ENCODE results near the gene SPEG.

Gene SPEG

DNA sequence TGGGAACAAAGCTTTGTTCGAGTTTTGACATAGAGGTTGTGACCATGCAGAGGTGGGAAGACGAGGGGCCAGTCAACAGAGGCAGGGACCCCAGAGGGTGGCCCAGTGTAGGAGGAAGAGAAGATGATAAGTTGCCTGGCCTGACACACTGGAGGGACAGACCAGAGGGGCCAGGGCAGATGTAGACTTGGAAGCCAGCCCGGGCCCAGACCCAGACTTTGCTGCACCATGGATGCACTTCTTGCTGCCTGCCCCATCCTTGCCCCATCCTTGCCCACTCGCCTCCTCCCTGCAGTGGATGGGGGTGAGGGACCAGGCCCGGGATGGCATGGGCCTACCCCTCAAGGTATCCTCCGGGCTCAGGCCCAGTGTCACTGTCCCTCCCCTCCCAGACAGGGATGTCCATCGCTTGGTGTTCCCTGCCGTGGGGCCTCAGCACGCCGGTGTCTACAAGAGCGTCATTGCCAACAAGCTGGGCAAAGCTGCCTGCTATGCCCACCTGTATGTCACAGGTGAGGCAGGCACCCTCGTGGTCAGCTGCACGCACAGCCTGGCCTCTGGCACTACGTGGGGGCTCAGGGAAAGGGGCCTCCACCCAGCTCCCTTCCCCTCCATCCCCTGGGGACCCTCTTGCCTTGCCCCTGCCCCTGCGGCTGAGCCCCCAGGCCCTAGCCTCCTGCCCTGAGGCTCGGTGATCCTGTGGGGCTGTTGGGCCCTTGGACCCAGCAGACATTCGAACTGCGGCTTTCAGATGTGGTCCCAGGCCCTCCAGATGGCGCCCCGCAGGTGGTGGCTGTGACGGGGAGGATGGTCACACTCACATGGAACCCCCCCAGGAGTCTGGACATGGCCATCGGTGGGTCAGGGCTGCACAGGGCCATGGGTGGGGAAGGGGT lies 37.1 kb downstream of the SPEG start:
- TF ChIP-seq, protein P1, sequence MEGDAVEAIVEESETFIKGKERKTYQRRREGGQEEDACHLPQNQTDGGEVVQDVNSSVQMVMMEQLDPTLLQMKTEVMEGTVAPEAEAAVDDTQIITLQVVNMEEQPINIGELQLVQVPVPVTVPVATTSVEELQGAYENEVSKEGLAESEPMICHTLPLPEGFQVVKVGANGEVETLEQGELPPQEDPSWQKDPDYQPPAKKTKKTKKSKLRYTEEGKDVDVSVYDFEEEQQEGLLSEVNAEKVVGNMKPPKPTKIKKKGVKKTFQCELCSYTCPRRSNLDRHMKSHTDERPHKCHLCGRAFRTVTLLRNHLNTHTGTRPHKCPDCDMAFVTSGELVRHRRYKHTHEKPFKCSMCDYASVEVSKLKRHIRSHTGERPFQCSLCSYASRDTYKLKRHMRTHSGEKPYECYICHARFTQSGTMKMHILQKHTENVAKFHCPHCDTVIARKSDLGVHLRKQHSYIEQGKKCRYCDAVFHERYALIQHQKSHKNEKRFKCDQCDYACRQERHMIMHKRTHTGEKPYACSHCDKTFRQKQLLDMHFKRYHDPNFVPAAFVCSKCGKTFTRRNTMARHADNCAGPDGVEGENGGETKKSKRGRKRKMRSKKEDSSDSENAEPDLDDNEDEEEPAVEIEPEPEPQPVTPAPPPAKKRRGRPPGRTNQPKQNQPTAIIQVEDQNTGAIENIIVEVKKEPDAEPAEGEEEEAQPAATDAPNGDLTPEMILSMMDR (conservative IDR thresholded peaks at IDR 0.05; ENCODE audit: control insufficient read depth, insufficient read depth, low read depth, low read length) = no peak
- H3K4me3 ChIP-seq (ENCODE audit: control insufficient read depth, low read depth, low read length) = no peak overlapping the region
- DNase-seq (ENCODE audit: low read depth) = no peak

DNA sequence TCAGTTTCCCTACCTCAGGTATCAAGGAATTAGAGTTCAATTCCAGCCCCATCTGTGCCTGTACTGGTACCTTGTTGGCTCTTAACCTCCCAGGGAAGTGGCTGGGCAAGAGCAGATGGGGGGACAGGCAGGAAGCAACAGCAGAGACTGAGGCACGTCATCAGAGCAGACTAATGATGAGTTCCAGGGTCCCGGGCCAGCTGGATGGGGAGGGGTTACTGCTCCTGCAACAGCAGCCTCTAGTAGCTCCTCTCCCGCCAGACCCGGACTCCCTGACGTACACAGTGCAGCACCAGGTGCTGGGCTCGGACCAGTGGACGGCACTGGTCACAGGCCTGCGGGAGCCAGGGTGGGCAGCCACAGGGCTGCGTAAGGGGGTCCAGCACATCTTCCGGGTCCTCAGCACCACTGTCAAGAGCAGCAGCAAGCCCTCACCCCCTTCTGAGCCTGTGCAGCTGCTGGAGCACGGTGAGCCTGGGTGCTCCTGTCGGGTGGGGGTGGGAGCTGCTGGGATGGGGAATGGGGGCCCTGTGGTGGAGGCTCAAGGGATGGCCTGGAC lies 38.1 kb downstream of the SPEG start:
- no peak overlapping the region for H3K4me3 ChIP-seq (ENCODE audit: control insufficient read depth, low read depth, low read length)
- DNase-seq (ENCODE audit: low read depth) = no peak
- TF ChIP-seq, protein P1 (conservative IDR thresholded peaks at IDR 0.05; ENCODE audit: control insufficient read depth, insufficient read depth, low read depth, low read length) = no peak

DNA sequence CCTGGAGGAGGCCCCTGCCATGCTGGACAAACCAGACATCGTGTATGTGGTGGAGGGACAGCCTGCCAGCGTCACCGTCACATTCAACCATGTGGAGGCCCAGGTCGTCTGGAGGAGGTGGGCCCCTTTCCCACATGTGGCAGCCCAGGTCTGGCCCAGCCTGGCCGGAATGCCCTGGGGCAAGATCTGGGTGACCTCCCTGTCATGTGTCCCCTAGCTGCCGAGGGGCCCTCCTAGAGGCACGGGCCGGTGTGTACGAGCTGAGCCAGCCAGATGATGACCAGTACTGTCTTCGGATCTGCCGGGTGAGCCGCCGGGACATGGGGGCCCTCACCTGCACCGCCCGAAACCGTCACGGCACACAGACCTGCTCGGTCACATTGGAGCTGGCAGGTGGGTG lies 38.9 kb downstream of the SPEG start:
- DNase-seq (ENCODE audit: low read depth) = no peak
- no peak overlapping the region for H3K4me3 ChIP-seq (ENCODE audit: control insufficient read depth, low read depth, low read length)
- TF ChIP-seq, protein P1 (conservative IDR thresholded peaks at IDR 0.05; ENCODE audit: control insufficient read depth, insufficient read depth, low read depth, low read length) = no peak

DNA sequence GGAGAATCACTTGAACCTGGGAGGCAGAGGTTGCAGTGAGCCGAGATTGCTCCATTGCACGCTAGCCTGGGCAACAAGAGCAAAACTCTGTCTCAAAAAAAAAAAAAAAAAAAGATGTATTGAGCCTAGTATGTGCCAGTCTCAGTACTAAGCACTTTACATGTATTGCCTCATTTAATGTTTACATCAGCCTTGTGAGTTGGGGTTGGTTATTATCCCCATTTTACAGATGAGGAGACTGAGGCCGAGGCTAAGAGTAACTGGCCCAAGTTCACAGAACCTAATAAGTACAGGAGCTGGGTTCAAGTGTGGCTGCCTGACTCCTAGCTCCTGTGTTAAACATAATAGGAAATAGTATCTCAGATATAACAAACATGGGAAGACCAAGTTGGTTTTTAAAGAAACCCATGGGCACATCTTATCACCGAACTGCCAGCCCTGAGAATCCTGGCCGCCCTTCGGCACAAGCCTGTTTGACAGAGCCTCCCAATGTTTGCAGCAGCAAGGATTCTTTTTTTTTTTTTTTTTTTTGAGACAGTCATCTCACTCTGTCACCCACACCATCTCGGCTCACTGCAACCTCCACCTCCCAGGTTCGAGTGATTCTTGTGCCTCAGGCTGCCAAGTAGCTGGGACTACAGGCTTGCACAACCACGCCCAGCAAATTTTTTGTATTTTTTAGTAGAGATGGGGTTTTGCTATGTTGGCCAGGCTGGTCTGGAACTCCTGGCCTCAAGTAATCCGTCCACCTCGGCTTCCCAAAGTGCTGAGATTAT lies 39.8 kb downstream of the SPEG start:
- TF ChIP-seq, protein P1 (conservative IDR thresholded peaks at IDR 0.05; ENCODE audit: control insufficient read depth, insufficient read depth, low read depth, low read length) = no peak
- no peak for DNase-seq (ENCODE audit: low read depth)
- H3K4me3 ChIP-seq (ENCODE audit: control insufficient read depth, low read depth, low read length) = no peak overlapping the region

DNA sequence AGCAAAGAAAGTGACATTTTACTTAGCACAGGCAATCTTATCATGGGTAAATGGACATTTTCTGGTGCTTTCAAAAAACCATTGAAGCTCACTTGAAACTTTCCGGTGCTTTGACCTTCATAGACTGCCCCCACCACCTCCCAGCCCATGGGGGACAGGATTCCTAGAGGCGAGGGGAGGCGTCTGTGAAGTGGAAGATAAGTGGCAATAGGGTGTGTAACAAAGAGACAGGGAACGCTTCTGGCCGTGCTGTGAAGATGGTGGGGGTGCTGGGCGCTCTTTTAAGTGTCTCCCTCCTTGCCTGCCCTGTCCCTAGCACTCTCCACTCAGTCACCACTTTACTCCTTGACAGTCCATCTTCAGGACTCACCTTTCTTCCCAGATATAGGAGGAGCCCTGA lies 40.6 kb downstream of the SPEG start:
- no peak for DNase-seq (ENCODE audit: low read depth)
- no peak overlapping the region for H3K4me3 ChIP-seq (ENCODE audit: control insufficient read depth, low read depth, low read length)
- TF ChIP-seq, protein P1 (conservative IDR thresholded peaks at IDR 0.05; ENCODE audit: control insufficient read depth, insufficient read depth, low read depth, low read length) = no peak

DNA sequence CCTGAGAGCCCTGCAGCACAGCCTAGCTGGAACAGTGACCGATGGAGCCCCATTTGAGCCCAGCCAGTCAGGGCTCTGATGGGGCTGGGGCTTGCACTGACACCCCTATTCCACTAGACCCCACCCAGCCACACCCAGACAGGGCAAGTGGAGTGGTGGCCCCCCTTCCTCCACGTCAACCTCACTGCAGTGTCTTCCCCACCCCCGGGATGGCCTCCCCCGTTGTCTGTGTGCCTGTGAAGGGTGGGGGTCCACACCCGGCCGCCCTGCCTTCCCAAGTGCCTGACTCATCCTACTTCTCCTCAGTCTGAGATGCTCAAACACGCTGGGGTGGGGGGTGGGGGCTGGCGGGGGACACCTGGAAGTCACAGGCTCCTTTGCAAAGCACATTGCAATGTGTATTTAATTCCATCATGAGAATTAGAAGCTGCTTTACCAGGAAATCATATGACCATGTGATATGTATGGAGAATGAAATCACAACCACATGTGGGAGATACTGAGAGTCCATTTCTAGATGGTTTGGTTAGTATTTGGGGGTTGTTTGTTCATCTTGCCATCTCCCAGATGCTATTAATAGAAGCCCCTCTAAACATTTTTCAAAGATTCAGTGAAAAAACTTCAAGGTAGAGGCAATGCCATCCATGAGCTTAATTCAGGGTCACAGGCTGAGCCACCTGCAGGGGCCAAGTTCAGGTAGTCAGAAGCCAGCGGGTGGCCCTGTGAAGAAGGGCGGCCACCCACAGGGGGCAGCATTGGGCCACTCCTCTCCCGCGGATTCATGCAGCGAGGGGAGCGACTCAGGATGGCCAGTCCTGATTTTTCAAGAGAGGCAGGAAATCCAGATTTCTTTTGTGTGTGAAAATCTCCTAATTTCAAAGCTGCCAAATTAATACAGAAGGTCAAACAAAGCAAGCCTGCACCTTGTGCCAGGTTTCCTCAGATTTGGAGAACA lies 41.3 kb downstream of the SPEG start:
- peak; percentile 51 for DNase-seq (ENCODE audit: low read depth)
- TF ChIP-seq, protein P1 (conservative IDR thresholded peaks at IDR 0.05; ENCODE audit: control insufficient read depth, insufficient read depth, low read depth, low read length) = peak; percentile 87

More for the DNA sequence above, 41.3 kb downstream of the SPEG start:
- H3K4me3 ChIP-seq (ENCODE audit: control insufficient read depth, low read depth, low read length) = no peak overlapping the region

Data from fibroblast of mammary gland (primary cell).